Measurements from ENCODE around the gene HHAT.

DNA sequence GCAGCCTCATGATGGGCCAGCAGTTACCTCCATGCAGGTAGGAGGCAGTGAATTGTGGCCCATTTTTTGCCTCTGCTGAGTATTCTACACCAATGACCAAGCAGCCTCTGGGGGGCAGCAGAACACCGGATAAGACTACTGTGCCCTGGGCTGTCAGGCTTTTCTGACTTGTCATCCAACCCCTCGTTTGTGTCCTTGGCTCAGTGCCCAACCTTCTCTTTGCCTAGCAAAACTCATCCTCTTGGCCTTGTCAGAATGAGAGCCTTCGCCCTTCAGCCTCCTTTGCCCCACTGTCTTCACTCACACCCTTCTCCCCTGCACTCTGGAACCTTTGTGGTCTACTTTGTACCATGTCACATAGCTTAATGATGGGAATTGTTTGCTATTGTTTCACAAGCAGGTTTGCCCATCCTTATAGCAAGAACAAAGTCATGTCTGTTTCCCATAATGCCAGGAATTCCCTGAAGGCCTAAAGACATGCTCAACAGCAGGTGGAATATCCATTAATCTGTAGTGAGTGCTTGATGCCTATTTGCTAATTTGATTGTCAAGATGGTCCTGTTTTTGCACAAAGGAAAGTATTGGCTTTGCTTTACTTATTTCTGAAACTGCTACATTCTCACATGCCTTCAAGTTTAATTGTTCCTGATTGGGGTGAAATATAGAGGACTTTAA lies 255.9 kb downstream of the HHAT start:
- no peak for TF ChIP-seq POLR2AphosphoS5 (IDR thresholded peaks at IDR 0.05)
- TF ChIP-seq, protein P1, sequence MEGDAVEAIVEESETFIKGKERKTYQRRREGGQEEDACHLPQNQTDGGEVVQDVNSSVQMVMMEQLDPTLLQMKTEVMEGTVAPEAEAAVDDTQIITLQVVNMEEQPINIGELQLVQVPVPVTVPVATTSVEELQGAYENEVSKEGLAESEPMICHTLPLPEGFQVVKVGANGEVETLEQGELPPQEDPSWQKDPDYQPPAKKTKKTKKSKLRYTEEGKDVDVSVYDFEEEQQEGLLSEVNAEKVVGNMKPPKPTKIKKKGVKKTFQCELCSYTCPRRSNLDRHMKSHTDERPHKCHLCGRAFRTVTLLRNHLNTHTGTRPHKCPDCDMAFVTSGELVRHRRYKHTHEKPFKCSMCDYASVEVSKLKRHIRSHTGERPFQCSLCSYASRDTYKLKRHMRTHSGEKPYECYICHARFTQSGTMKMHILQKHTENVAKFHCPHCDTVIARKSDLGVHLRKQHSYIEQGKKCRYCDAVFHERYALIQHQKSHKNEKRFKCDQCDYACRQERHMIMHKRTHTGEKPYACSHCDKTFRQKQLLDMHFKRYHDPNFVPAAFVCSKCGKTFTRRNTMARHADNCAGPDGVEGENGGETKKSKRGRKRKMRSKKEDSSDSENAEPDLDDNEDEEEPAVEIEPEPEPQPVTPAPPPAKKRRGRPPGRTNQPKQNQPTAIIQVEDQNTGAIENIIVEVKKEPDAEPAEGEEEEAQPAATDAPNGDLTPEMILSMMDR (IDR thresholded peaks at IDR 0.05), result peak; percentile 59 to 69 (median 63)
- TF ChIP-seq POLR2A (IDR thresholded peaks at IDR 0.05), result no peak

All from transverse colon (tissue), 4 donors.